DOHH2 (cell line): ENCODE measurements around the gene PSMG3.

ENCODE experiments used
- CTCF ChIP-seq: fragments of 200-600 bp; sonication (generic); IDR thresholded peaks from one replicate; pipeline ENCODE4 v1.5.1; 2014; ENCODE audit warnings: antibody characterized with exemption, mild to moderate bottlenecking, low read depth, low read length; ENCODE audit not compliant: poor library complexity, severe bottlenecking
- EZH2phosphoT487 ChIP-seq: fragments of 200-600 bp; sonication (generic); IDR thresholded peaks from 2 replicates; pipeline ENCODE4 v1.6.1; 2017; ENCODE audit warnings: borderline replicate concordance, mild to moderate bottlenecking, antibody characterized with exemption, low read length, moderate library complexity, mixed read lengths

GRCh38 chr7:1567049-1567771 is 2.6 kb downstream of the PSMG3 start:
- no peak for TF ChIP-seq CTCF
- TF ChIP-seq EZH2phosphoT487, result no peak
